Measurements from ENCODE around the gene MOK. TPM values are rescaled to one million over a fixed set of nuclear protein-coding genes. Genes with fewer than 3 reads are reported as not detected.

MOK gene
- total RNA-seq, 3 donors from 2014 or later, result 3.2 to 5.5 (median 4.4) TPM

GRCh38 chr14:102196039-102196901, 108.7 kb downstream of the MOK start:
- ATAC-seq (no peak), DNase-seq (no peak)
- Mint-ChIP-seq H3K4me3 (no peak overlapping the region), H3K4me1 (ENCODE audit: low read depth) (peaks cover 65% of the 10 kb centered on the region), H3K36me3 (ENCODE audit: insufficient read depth) (peaks cover 49% of the 10 kb centered on the region), H3K9me3 (no peaks in the 10 kb centered on the region), H3K27me3 (ENCODE audit: low read depth) (no peaks in the 10 kb centered on the region)

GRCh38 chr14:102195446-102195845, 109.5 kb downstream of the MOK start:
- no peaks in the 10 kb centered on the region for H3K9me3 Mint-ChIP-seq
- no peak overlapping the region for H3K4me3 Mint-ChIP-seq

GRCh38 chr14:102194856-102195255, 110.1 kb downstream of the MOK start:
- no peaks in the 10 kb centered on the region for H3K27me3 Mint-ChIP-seq (ENCODE audit: low read depth)
- no peaks in the 10 kb centered on the region for H3K9me3 Mint-ChIP-seq
- peaks cover 58% of the 10 kb centered on the region for H3K4me1 Mint-ChIP-seq (ENCODE audit: low read depth)
- H3K36me3 Mint-ChIP-seq (ENCODE audit: insufficient read depth), result peaks cover 42% of the 10 kb centered on the region
- no peak overlapping the region for H3K4me3 Mint-ChIP-seq
- no peak for ATAC-seq
- no peak for DNase-seq

More at GRCh38 chr14:102195446-102195845, 109.5 kb downstream of the MOK start:
- H3K4me1 Mint-ChIP-seq (ENCODE audit: low read depth), result peaks cover 61% of the 10 kb centered on the region
- no peak for ATAC-seq
- H3K27me3 Mint-ChIP-seq (ENCODE audit: low read depth), result no peaks in the 10 kb centered on the region
- DNase-seq, result no peak
- peaks cover 46% of the 10 kb centered on the region for H3K36me3 Mint-ChIP-seq (ENCODE audit: insufficient read depth)

GRCh38 chr14:102192840-102193502, 112.0 kb downstream of the MOK start:
- H3K36me3 Mint-ChIP-seq (ENCODE audit: insufficient read depth), result peaks cover 30% of the 10 kb centered on the region
- H3K9me3 Mint-ChIP-seq, result no peaks in the 10 kb centered on the region
- ATAC-seq (no peak), DNase-seq (no peak)
- H3K4me3 Mint-ChIP-seq, result no peak overlapping the region
- H3K4me1 Mint-ChIP-seq (ENCODE audit: low read depth), result peaks cover 44% of the 10 kb centered on the region
- H3K27me3 Mint-ChIP-seq (ENCODE audit: low read depth), result no peaks in the 10 kb centered on the region

GRCh38 chr14:102189874-102190273, 115.1 kb downstream of the MOK start:
- no peak for ATAC-seq
- H3K9me3 Mint-ChIP-seq, result no peaks in the 10 kb centered on the region

GRCh38 chr14:102188187-102188586, 116.8 kb downstream of the MOK start:
- H3K9me3 Mint-ChIP-seq, result no peaks in the 10 kb centered on the region
- ATAC-seq (no peak), DNase-seq (no peak)
- H3K4me1 Mint-ChIP-seq (ENCODE audit: low read depth), result peaks cover 54% of the 10 kb centered on the region
- H3K27me3 Mint-ChIP-seq (ENCODE audit: low read depth), result no peaks in the 10 kb centered on the region
- peaks cover 2% of the 10 kb centered on the region for H3K36me3 Mint-ChIP-seq (ENCODE audit: insufficient read depth)
- H3K4me3 Mint-ChIP-seq, result no peak overlapping the region

More at GRCh38 chr14:102189874-102190273, 115.1 kb downstream of the MOK start:
- H3K27me3 Mint-ChIP-seq (ENCODE audit: low read depth), result no peaks in the 10 kb centered on the region
- H3K4me3 Mint-ChIP-seq, result no peak overlapping the region
- peaks cover 5% of the 10 kb centered on the region for H3K36me3 Mint-ChIP-seq (ENCODE audit: insufficient read depth)
- peaks cover 46% of the 10 kb centered on the region for H3K4me1 Mint-ChIP-seq (ENCODE audit: low read depth)
- no peak for DNase-seq

GRCh38 chr14:102187568-102188001, 117.4 kb downstream of the MOK start:
- peaks cover 60% of the 10 kb centered on the region for H3K4me1 Mint-ChIP-seq (ENCODE audit: low read depth)
- no peak overlapping the region for H3K4me3 Mint-ChIP-seq
- H3K36me3 Mint-ChIP-seq (ENCODE audit: insufficient read depth), result peaks cover 2% of the 10 kb centered on the region
- H3K27me3 Mint-ChIP-seq (ENCODE audit: low read depth), result no peaks in the 10 kb centered on the region
- no peak for DNase-seq
- ATAC-seq, result no peak
- H3K9me3 Mint-ChIP-seq, result no peaks in the 10 kb centered on the region

GRCh38 chr14:102187044-102187443, 117.9 kb downstream of the MOK start:
- Mint-ChIP-seq H3K9me3 (no peaks in the 10 kb centered on the region), H3K27me3 (ENCODE audit: low read depth) (no peaks in the 10 kb centered on the region), H3K36me3 (ENCODE audit: insufficient read depth) (peaks cover 2% of the 10 kb centered on the region), H3K4me3 (no peak overlapping the region), H3K4me1 (ENCODE audit: low read depth) (peaks cover 64% of the 10 kb centered on the region)
- DNase-seq (no peak), ATAC-seq (no peak)

GRCh38 chr14:102185360-102185759, 119.6 kb downstream of the MOK start:
- Mint-ChIP-seq H3K27me3 (ENCODE audit: low read depth) (no peaks in the 10 kb centered on the region), H3K36me3 (ENCODE audit: insufficient read depth) (peaks cover 8% of the 10 kb centered on the region), H3K4me1 (ENCODE audit: low read depth) (peaks cover 71% of the 10 kb centered on the region), H3K9me3 (no peaks in the 10 kb centered on the region), H3K4me3 (no peak overlapping the region)
- no peak for ATAC-seq
- DNase-seq, result no peak

- peak overlapping the region; percentile 52 for H3K4me3 Mint-ChIP-seq
- H3K4me1 Mint-ChIP-seq (ENCODE audit: low read depth), result peaks cover 71% of the 10 kb centered on the region
- H3K9me3 Mint-ChIP-seq, result no peaks in the 10 kb centered on the region
- H3K27me3 Mint-ChIP-seq (ENCODE audit: low read depth), result no peaks in the 10 kb centered on the region
- ATAC-seq (peak; percentile 76 to 77), DNase-seq (no peak)
- H3K36me3 Mint-ChIP-seq (ENCODE audit: insufficient read depth), result peaks cover 8% of the 10 kb centered on the region
These were observed 120.5 kb downstream of the MOK start for GRCh38 chr14:102184316-102185035.

- Mint-ChIP-seq H3K36me3 (ENCODE audit: insufficient read depth) (peaks cover 8% of the 10 kb centered on the region), H3K4me1 (ENCODE audit: low read depth) (peaks cover 71% of the 10 kb centered on the region), H3K9me3 (no peaks in the 10 kb centered on the region), H3K4me3 (peak overlapping the region; percentile 49), H3K27me3 (ENCODE audit: low read depth) (no peaks in the 10 kb centered on the region)
- ATAC-seq, result no peak
- no peak for DNase-seq
These were observed 121.1 kb downstream of the MOK start for GRCh38 chr14:102183886-102184285.

GRCh38 chr14:102182936-102183619, 121.9 kb downstream of the MOK start:
- H3K4me1 Mint-ChIP-seq (ENCODE audit: low read depth), result peaks cover 77% of the 10 kb centered on the region
- no peak for DNase-seq
- no peaks in the 10 kb centered on the region for H3K27me3 Mint-ChIP-seq (ENCODE audit: low read depth)
- peak overlapping the region; percentile 2 for H3K4me3 Mint-ChIP-seq
- no peak for ATAC-seq
- peaks cover 8% of the 10 kb centered on the region for H3K36me3 Mint-ChIP-seq (ENCODE audit: insufficient read depth)
- no peaks in the 10 kb centered on the region for H3K9me3 Mint-ChIP-seq

- peaks cover 77% of the 10 kb centered on the region for H3K4me1 Mint-ChIP-seq (ENCODE audit: low read depth)
- ATAC-seq, result peak; percentile 82 to 84
- H3K9me3 Mint-ChIP-seq, result no peaks in the 10 kb centered on the region
- peaks cover 8% of the 10 kb centered on the region for H3K36me3 Mint-ChIP-seq (ENCODE audit: insufficient read depth)
- no peak for DNase-seq
- no peaks in the 10 kb centered on the region for H3K27me3 Mint-ChIP-seq (ENCODE audit: low read depth)
- no peak overlapping the region for H3K4me3 Mint-ChIP-seq
These were observed 122.8 kb downstream of the MOK start for GRCh38 chr14:102182190-102182589.

GRCh38 chr14:102181187-102181586, 123.8 kb downstream of the MOK start:
- peaks cover 8% of the 10 kb centered on the region for H3K36me3 Mint-ChIP-seq (ENCODE audit: insufficient read depth)
- no peaks in the 10 kb centered on the region for H3K27me3 Mint-ChIP-seq (ENCODE audit: low read depth)
- H3K9me3 Mint-ChIP-seq, result no peaks in the 10 kb centered on the region
- peaks cover 75% of the 10 kb centered on the region for H3K4me1 Mint-ChIP-seq (ENCODE audit: low read depth)
- DNase-seq (no peak), ATAC-seq (no peak)
- no peak overlapping the region for H3K4me3 Mint-ChIP-seq

Measured in activated T-cell treated with anti-CD3 and anti-CD28 coated beads, Interleukin-2, amount 50 U/mL, for 4 hours (primary cell).